OCI-LY3 (cell line): ENCODE data around the gene TOMM40.
"Not testable (repeated sequence)": the region's sequence is repeated elsewhere in the genome, so short reads cannot be mapped to it uniquely, and the experiment has no call there.

ENCODE experiments used
- H2AFZ ChIP-seq: fragments of 200-600, 300-600 bp; shearing (Covaris generic); 2 replicates; pipeline ENCODE4 v1.6.0; 2014; ENCODE audit warnings: antibody characterized with exemption, low read depth, low read length
- H3K27ac ChIP-seq: fragments of 200-600, 300-600 bp; sonication (generic); 2 replicates; pipeline ENCODE4 v1.5.1; 2014; ENCODE audit warnings: mild to moderate bottlenecking, low read length, moderate library complexity, mixed read lengths
- H3K27me3 ChIP-seq: fragments of 200-600, 300-600 bp; sonication (generic); 2 replicates; pipeline ENCODE4 v1.6.1; 2014; ENCODE audit warnings: low read depth, low read length, mixed read lengths
- H3K36me3 ChIP-seq: fragments of 200-600, 300-600 bp; sonication (generic); replicated peaks from 2 replicates; pipeline ENCODE3; 2014; ENCODE audit warnings: low read depth, low read length, mixed read lengths
- H3K4me1 ChIP-seq: fragments of 300-600, 200-600 bp; sonication (generic); 2 replicates; pipeline ENCODE4 v1.6.1; 2014; ENCODE audit warnings: low read length, mixed read lengths
- H3K4me2 ChIP-seq: fragments of 200-600, 300-600 bp; sonication (generic); 2 replicates; pipeline ENCODE4 v1.6.1; 2014; ENCODE audit warnings: low read length, mixed read lengths
- H3K4me3 ChIP-seq: fragments of 300-600, 200-600 bp; sonication (generic); 2 replicates; pipeline ENCODE4 v1.5.1; 2014; ENCODE audit warnings: antibody characterized with exemption, mild to moderate bottlenecking, low read length, moderate library complexity
- H3K79me2 ChIP-seq: fragments of 300-600, 200-600 bp; shearing (Covaris generic); 2 replicates; pipeline ENCODE4 v1.6.1; 2014; ENCODE audit warnings: mild to moderate bottlenecking, low read length, mixed read lengths
- H3K9ac ChIP-seq: fragments of 300-600, 200-600 bp; shearing (Covaris generic); 2 replicates; pipeline ENCODE4 v1.6.0; 2014; ENCODE audit warnings: mild to moderate bottlenecking, low read length, moderate library complexity
- H3K9me3 ChIP-seq: fragments of 200-600, 300-600 bp; shearing (Covaris generic); 2 replicates; pipeline ENCODE4 v1.6.1; 2014; ENCODE audit warnings: low read length, mixed read lengths; ENCODE audit not compliant: insufficient read depth
- H4K20me1 ChIP-seq: fragments of 200-600, 300-600 bp; sonication (generic); 2 replicates; pipeline ENCODE4 v1.6.1; 2016; ENCODE audit warnings: low read length, mixed read lengths; ENCODE audit not compliant: insufficient read depth
- CTCF ChIP-seq: fragments of 200-600, 300-600 bp; sonication (generic); IDR thresholded peaks from 2 replicates; pipeline ENCODE4 v1.5.1; 2014; ENCODE audit warnings: antibody characterized with exemption, low read length, low read depth
- EZH2phosphoT487 ChIP-seq: fragments of 200-600 bp; shearing (Covaris generic); IDR thresholded peaks from 2 replicates; pipeline ENCODE4 v1.6.1; 2018; ENCODE audit warnings: antibody characterized with exemption, mixed run types, low read depth

TOMM40 gene

GRCh38 chr19:44912854-44913253 lies 21.8 kb downstream of the TOMM40 start:
- Histone ChIP-seq H3K4me3 (no peak overlapping the region), H3K4me1 (peaks cover 21% of the 10 kb centered on the region), H3K27ac (no peak overlapping the region), H3K36me3 (no peaks in the 10 kb centered on the region), H3K79me2 (no peaks in the 10 kb centered on the region), H3K9ac (no peak overlapping the region), H2AFZ (no peak overlapping the region), H3K9me3 (no peaks in the 10 kb centered on the region), H3K27me3 (peaks cover 2% of the 10 kb centered on the region; the same call in 1 of the 2 replicates), H4K20me1 (no peaks in the 10 kb centered on the region), H3K4me2 (no peak overlapping the region)
- TF ChIP-seq EZH2phosphoT487 = no peak
- TF ChIP-seq CTCF = no peak

- not testable (repeated sequence) for H3K36me3 ChIP-seq, H3K79me2 ChIP-seq, H3K27me3 ChIP-seq, H2AFZ ChIP-seq, H3K27ac ChIP-seq, H4K20me1 ChIP-seq, H3K9me3 ChIP-seq
- Histone ChIP-seq H3K4me1 (peaks cover 21% of the 10 kb centered on the region), H3K9ac (peak overlapping the region; percentile 81), H3K4me3 (peak overlapping the region; percentile 74), H3K4me2 (peak overlapping the region; percentile 85)
These were observed 22.7 kb downstream of the TOMM40 start for GRCh38 chr19:44913512-44914432.

- not testable (repeated sequence) for H4K20me1 ChIP-seq, H3K79me2 ChIP-seq, H3K27me3 ChIP-seq, H3K36me3 ChIP-seq, H3K9me3 ChIP-seq
- Histone ChIP-seq H3K4me2 (peak within 1 kb of the TSS; percentile 85), H3K9ac (peak within 1 kb of the TSS; percentile 81), H3K4me3 (peak within 1 kb of the TSS; percentile 74), H2AFZ (peak within 1 kb of the TSS; percentile 89), H3K4me1 (peaks cover 21% of the 10 kb centered on the region), H3K27ac (peak within 1 kb of the TSS; percentile 48)
These were observed 23.6 kb downstream of the TOMM40 start, which contains the start of gene APOC1 for GRCh38 chr19:44914433-44915206. Gene APOC1, plus strand, starts transcription at chr19:44914608. Its CDS starts 284 bp downstream, at chr19:44914892.

DNA sequence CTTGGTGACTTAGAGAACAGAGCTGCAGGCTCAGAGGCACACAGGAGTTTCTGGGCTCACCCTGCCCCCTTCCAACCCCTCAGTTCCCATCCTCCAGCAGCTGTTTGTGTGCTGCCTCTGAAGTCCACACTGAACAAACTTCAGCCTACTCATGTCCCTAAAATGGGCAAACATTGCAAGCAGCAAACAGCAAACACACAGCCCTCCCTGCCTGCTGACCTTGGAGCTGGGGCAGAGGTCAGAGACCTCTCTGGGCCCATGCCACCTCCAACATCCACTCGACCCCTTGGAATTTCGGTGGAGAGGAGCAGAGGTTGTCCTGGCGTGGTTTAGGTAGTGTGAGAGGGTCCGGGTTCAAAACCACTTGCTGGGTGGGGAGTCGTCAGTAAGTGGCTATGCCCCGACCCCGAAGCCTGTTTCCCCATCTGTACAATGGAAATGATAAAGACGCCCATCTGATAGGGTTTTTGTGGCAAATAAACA lies 33.2 kb downstream of the TOMM40 start:
- H2AFZ ChIP-seq = no peak overlapping the region
- no peak for TF ChIP-seq CTCF
- TF ChIP-seq EZH2phosphoT487 = no peak
- no peaks in the 10 kb centered on the region for H3K79me2 ChIP-seq
- no peak overlapping the region for H3K4me2 ChIP-seq
- peaks cover 22% of the 10 kb centered on the region for H3K27me3 ChIP-seq
- H3K9ac ChIP-seq = no peak overlapping the region
- no peak overlapping the region for H3K27ac ChIP-seq
- H4K20me1 ChIP-seq = no peaks in the 10 kb centered on the region
- no peaks in the 10 kb centered on the region for H3K36me3 ChIP-seq
- no peaks in the 10 kb centered on the region for H3K9me3 ChIP-seq
- H3K4me3 ChIP-seq = no peak overlapping the region
- H3K4me1 ChIP-seq = no peaks in the 10 kb centered on the region
